Motor neuron (in vitro differentiated cells): ENCODE data around the gene OR1D5. TPM values are rescaled to one million over a fixed set of nuclear protein-coding genes. Genes with fewer than 3 reads are reported as not detected.
"Not testable (repeated sequence)": the region's sequence is repeated elsewhere in the genome, so short reads cannot be mapped to it uniquely, and the experiment has no call there.

Source experiments
- ATAC-seq, 8 experiments: fragments of 200-7000 bp; cut with Tn5 transposase; replicated peaks in 6 of 8; 2 replicates each; pipeline ENCODE4 v1.8.0; 2021; ENCODE audit warnings: mild to moderate bottlenecking in 8 of 8, moderate library complexity in 8 of 8
- H3K27ac ChIP-seq, 2 donors: fragments of 250-450 bp; sonication (Bioruptor Pico); 2 replicates each; pipeline ENCODE4 v1.9.0; 2021; ENCODE audit warnings: antibody characterized with exemption in 2 of 2, mild to moderate bottlenecking in 2 of 2, moderate library complexity in 1 of 2
- H3K4me1 ChIP-seq, 2 donors: fragments of 250-450 bp; sonication (Bioruptor Pico); replicated peaks in 1 of 2; 2 replicates each; pipeline ENCODE4 v1.6.1; 2021; ENCODE audit warnings: antibody characterized with exemption in 2 of 2, mild to moderate bottlenecking in 2 of 2, moderate library complexity in 1 of 2
- H3K4me3 ChIP-seq, 5 donors: fragments of 250-450 bp; sonication (Bioruptor Pico); 2 replicates each; pipeline ENCODE4 v1.9.0; 2021; ENCODE audit warnings: antibody characterized with exemption in 5 of 5, mild to moderate bottlenecking in 5 of 5, moderate library complexity in 4 of 5
- whole genome bisulfite sequencing, 10 experiments: fragments of 450-650 bp; shearing (Covaris generic); methylation state at CpG; one replicate each; pipeline ENCODE4 v1.0.0; 2022; 5-methylcytosine and 5-hydroxymethylcytosine counted together
- in situ Hi-C, 9 experiments: fragments of 400-800 bp; cut with MboI; loops; one replicate each; pipeline ENCODE4 v1.15.0; 2021; ENCODE audit warnings: low sequenced_read_pairs in 9 of 9, low pct_unique_long_range_greater_than_20kb in 2 of 9; ENCODE audit not compliant: unreplicated experiment in 9 of 9
- total RNA-seq, 8 experiments: library from RNA; unstranded; fragments of 300-600 nt; gene quantifications; 2 replicates each; pipeline versions ENCODE4 v1.2.3 to v1.2.4, GENCODE V29; 2022

OR1D5 gene
- 1 to 10 TPM in 1 of 8 experiments, under 1 TPM in 3, not detected in 4; 0.21 to 1.1 (median 0.36) TPM for total RNA-seq

- H3K4me3 ChIP-seq, H3K27ac ChIP-seq, ATAC-seq, in situ Hi-C loops, H3K4me1 ChIP-seq: not testable (repeated sequence)
- WGBS, 10 experiments: no CpG with 5 or more reads among the region's 2 CpGs
Observed at GRCh38 chr17:3063507-3063906, at the start of gene OR1D5. Gene OR1D5 (minus strand): TSS chr17:3063607. CDS start chr17:3063607, 0 bp downstream.

- 0 to 73% (median 53%) methylated on average over 1 to 3 of the region's 3 CpGs; no CpG with 5 or more reads in 4 of the 10 experiments for WGBS, 10 experiments
- in situ Hi-C loops: no loop called here
- Histone ChIP-seq H3K4me3 (no peak within 1 kb of the TSS), H3K27ac (no peak within 1 kb of the TSS), H3K4me1 (no peaks in the 10 kb centered on the region)
- ATAC-seq: no peak
Observed at GRCh38 chr17:3104322-3104721, 40.9 kb upstream of the OR1D5 start, which contains the start of gene OR1D2. Gene OR1D2 (minus strand): TSS chr17:3104422. CDS start chr17:3092996, 11,426 bp downstream.

GRCh38 chr17:3073850-3074249 lies 10.4 kb upstream of the OR1D5 start:
- H3K4me1 ChIP-seq, H3K4me3 ChIP-seq, in situ Hi-C loops, H3K27ac ChIP-seq, ATAC-seq: not testable (repeated sequence)
- 0 to 70% (median 63%) methylated on average over 2 to 4 of the region's 4 CpGs; no CpG with 5 or more reads in 5 of the 10 experiments for WGBS, 10 experiments

GRCh38 chr17:3065192-3065591 lies 1.8 kb upstream of the OR1D5 start:
- in situ Hi-C loops, H3K27ac ChIP-seq, H3K4me1 ChIP-seq, H3K4me3 ChIP-seq: not testable (repeated sequence)
- ATAC-seq: peak in 1 of 8 experiments; percentile 25
- WGBS, 10 experiments: no CpG with 5 or more reads among the region's 1 CpG

- ATAC-seq, in situ Hi-C loops: not testable (repeated sequence)
Observed at GRCh38 chr17:3062824-3063377, 506 bp downstream of the OR1D5 start.

GRCh38 chr17:3054868-3055267 lies 8.5 kb downstream of the OR1D5 start:
- H3K4me3 ChIP-seq, H3K4me1 ChIP-seq, in situ Hi-C loops, H3K27ac ChIP-seq: not testable (repeated sequence)
- no CpG with 5 or more reads among the region's 2 CpGs for WGBS, 10 experiments
- ATAC-seq: peak in 3 of 8 experiments; percentile 30 to 99 (median 98)

More at GRCh38 chr17:3062824-3063377, 506 bp downstream of the OR1D5 start:
- not testable (repeated sequence) for H3K4me3 ChIP-seq, H3K27ac ChIP-seq, H3K4me1 ChIP-seq
- 0 to 83% methylated on average over 1 to 2 of the region's 8 CpGs; no CpG with 5 or more reads in 8 of the 10 experiments for WGBS, 10 experiments

GRCh38 chr17:3049705-3050295 lies 13.6 kb downstream of the OR1D5 start:
- 72 to 100% (median 98%) methylated on average over 2 to 6 of the region's 8 CpGs; no CpG with 5 or more reads in 2 of the 10 experiments for WGBS, 10 experiments
- no peak for ATAC-seq
- Histone ChIP-seq H3K4me3 (peak overlapping the region in 4 of 5 donors; percentile 51 to 85 (median 62)), H3K27ac (no peak overlapping the region), H3K4me1 (peaks cover 2 to 4% of the 10 kb centered on the region in 2 donors)
- in situ Hi-C loops: loop anchor here in 3 of 9 experiments (25.0 kb wide), 1 partner anchor 588 kb away; the partner anchor contains the start of genes CTNS (in 3 of the 3) and SHPK (in 3 of the 3)

- WGBS, 10 experiments: 0 to 7% (median 0%) methylated on average over 3 to 18 of the region's 50 CpGs; no CpG with 5 or more reads in 2 of the 10 experiments
- Histone ChIP-seq H3K4me1 (peaks cover 2 to 4% of the 10 kb centered on the region in 2 donors), H3K4me3 (peak overlapping the region; percentile 41 to 85 (median 54)), H3K27ac (peak overlapping the region; percentile 63 to 73)
- ATAC-seq: peak; percentile 97 to 99 (median 98)
- in situ Hi-C loops: loop anchor here in 3 of 9 experiments (25.0 kb wide), 1 partner anchor 588 kb away; the partner anchor contains the start of genes CTNS (in 3 of the 3) and SHPK (in 3 of the 3)
Observed at GRCh38 chr17:3048727-3049471, 14.5 kb downstream of the OR1D5 start.

- 32 to 100% (median 82%) methylated on average over 1 to 3 of the region's 3 CpGs for WGBS, 10 experiments
- Histone ChIP-seq H3K4me3 (no peak overlapping the region), H3K4me1 (peaks cover 2 to 4% of the 10 kb centered on the region in 2 donors), H3K27ac (no peak overlapping the region)
- in situ Hi-C loops: loop anchor here in 3 of 9 experiments (25.0 kb wide), 1 partner anchor 591 kb away; the partner anchor contains the start of genes CTNS (in 3 of the 3) and SHPK (in 3 of the 3)
- ATAC-seq: no peak
Observed at GRCh38 chr17:3046753-3047152, 16.7 kb downstream of the OR1D5 start.

- in situ Hi-C loops: loop anchor here in 3 of 9 experiments (25.0 kb wide), 1 partner anchor 593 kb away; the partner anchor contains the start of genes CTNS (in 3 of the 3) and SHPK (in 3 of the 3)
- no peak overlapping the region for H3K27ac ChIP-seq
- ATAC-seq: peak in 2 of 8 experiments; percentile 38 to 50
- no peaks in the 10 kb centered on the region for H3K4me1 ChIP-seq
- no peak overlapping the region for H3K4me3 ChIP-seq
- WGBS, 10 experiments: 15 to 100% (median 40%) methylated on average over 1 to 4 of the region's 11 CpGs; no CpG with 5 or more reads in 1 of the 10 experiments
Observed at GRCh38 chr17:3043737-3044365, 19.6 kb downstream of the OR1D5 start.

GRCh38 chr17:3040882-3041281 lies 22.5 kb downstream of the OR1D5 start:
- no peak for ATAC-seq
- H3K27ac ChIP-seq: no peak overlapping the region
- WGBS, 10 experiments: 57 to 100% (median 82%) methylated on average over 2 to 4 of the region's 5 CpGs; no CpG with 5 or more reads in 3 of the 10 experiments
- H3K4me1 ChIP-seq: no peaks in the 10 kb centered on the region
- in situ Hi-C loops: loop anchor here in 3 of 9 experiments (25.0 kb wide), 1 partner anchor 596 kb away; the partner anchor contains the start of genes CTNS (in 3 of the 3) and SHPK (in 3 of the 3)
- no peak overlapping the region for H3K4me3 ChIP-seq

- Histone ChIP-seq H3K27ac (no peak overlapping the region), H3K4me3 (no peak overlapping the region), H3K4me1 (no peaks in the 10 kb centered on the region)
- no peak for ATAC-seq
- 19 to 89% (median 65%) methylated on average over 2 to 6 of the region's 6 CpGs; no CpG with 5 or more reads in 2 of the 10 experiments for WGBS, 10 experiments
- in situ Hi-C loops: loop anchor here in 3 of 9 experiments (25.0 kb wide), 1 partner anchor 598 kb away; the partner anchor contains the start of genes CTNS (in 3 of the 3) and SHPK (in 3 of the 3)
Observed at GRCh38 chr17:3039736-3040135, 23.7 kb downstream of the OR1D5 start.
